Thyroid gland (tissue), 4 donors: Measurements from ENCODE around the gene NOTCH3.

ENCODE experiments used
- CTCF ChIP-seq, 6 experiments: fragments of 200-600 bp in 3 of 6; fragments of 450-650 bp in 3 of 6; sonication (generic) in 3 of 6; IDR thresholded peaks; one replicate each; pipeline ENCODE4 v1.5.1; 2016 to 2019; ENCODE audit warnings: antibody characterized with exemption in 6 of 6, mild to moderate bottlenecking in 2 of 6, inconsistent platforms in 1 of 6, moderate library complexity in 1 of 6
- POLR2A ChIP-seq, 2 donors: fragments of 450-650 bp; IDR thresholded peaks; one replicate each; pipeline ENCODE4 v1.6.1; 2017; ENCODE audit warnings: antibody characterized with exemption in 2 of 2, mild to moderate bottlenecking in 2 of 2, moderate library complexity in 1 of 2

GRCh38 chr19:15177269-15178116 is 23.3 kb downstream of the NOTCH3 start:
- TF ChIP-seq CTCF (IDR thresholded peaks at IDR 0.05) (peak; percentile 68 to 99 (median 99)), POLR2A (IDR thresholded peaks at IDR 0.05) (no peak)
